Lower leg skin (tissue), 3 donors: ENCODE measurements around the gene CST3.

ENCODE experiments used
- CTCF ChIP-seq, 3 donors: fragments of 450-650 bp; IDR thresholded peaks; one replicate each; pipeline ENCODE4 v1.5.1; 2016; ENCODE audit warnings: antibody characterized with exemption in 3 of 3, mild to moderate bottlenecking in 3 of 3, moderate library complexity in 2 of 3
- POLR2A ChIP-seq, 2 donors: fragments of 450-650 bp; IDR thresholded peaks; one replicate each; pipeline ENCODE4 v1.6.1; 2016 to 2017; ENCODE audit warnings: antibody characterized with exemption in 2 of 2, mild to moderate bottlenecking in 1 of 2, moderate library complexity in 1 of 2

GRCh38 chr20:23631981-23632710, 5.6 kb downstream of the CST3 start:
- TF ChIP-seq CTCF (IDR thresholded peaks at IDR 0.05) (no peak), POLR2A (IDR thresholded peaks at IDR 0.05) (no peak)
